ENCODE data around the gene TMEM53.

TMEM53 gene

DNA sequence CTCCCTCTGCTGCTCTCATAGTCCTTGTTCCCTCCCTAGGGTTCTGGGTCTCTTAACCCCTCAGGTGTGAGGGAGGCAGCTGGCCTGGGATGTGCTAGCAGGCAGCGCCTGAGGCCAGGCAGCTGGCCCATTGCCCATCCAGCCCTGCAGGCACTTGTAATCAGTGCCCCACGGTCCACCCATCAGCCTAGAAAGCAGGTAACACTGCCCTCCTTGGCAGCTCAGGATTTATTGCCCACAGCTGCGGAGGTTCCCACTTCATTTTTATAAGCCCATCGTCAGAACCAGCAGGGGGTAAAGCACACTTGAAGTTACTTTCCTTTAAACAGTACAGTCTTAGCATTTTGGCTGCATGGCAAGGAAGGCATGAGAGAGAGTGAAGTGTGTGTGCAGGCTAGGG is 70.6 kb downstream of the TMEM53 start:
- no peak for DNase-seq (ENCODE audit: low read depth in 2 of 2)
